ENCODE measurements around the gene SNRPD2.

SNRPD2 gene

DNA sequence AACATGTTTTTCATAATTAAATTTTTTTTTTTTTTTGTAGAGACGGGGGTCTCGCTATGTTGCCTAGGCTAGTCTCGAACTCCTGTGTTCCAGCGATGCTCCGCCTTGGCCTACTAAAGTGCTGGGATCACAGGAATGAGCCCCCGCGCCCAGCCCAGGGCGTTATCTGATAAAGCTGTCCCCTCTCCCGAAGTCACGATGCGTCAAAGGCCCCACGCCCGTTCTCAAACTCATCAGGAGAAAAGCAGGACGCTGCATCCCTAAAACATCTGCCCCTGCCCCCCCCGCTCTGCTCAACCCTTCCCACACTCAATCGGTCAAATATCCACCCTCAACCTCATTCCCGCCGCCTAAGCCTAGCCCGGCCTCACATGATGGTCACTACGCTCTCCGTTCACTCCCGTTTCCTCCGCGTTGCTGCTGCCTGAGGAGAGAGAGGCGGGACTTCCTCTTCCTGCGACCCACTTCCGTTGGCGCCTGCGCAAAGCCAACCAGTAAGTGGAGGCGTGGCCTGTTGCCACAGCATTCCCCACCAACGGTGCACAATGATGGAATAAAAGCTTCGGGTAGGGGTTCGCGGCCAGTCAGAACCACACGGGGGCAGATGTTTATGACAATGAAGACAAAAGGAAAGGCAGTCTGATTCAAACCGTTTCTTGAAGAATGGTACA lies at the start of gene SNRPD2:
Gene SNRPD2, minus strand, starts transcription at position 438 of the 671 bp plus-strand sequence. Its CDS starts 65 bp downstream, at position 373.
- Histone ChIP-seq H3F3A (ENCODE audit: low read depth) (no peaks in the 10 kb centered on the region), H2AFZ (ENCODE audit: low read length) (peak within 1 kb of the TSS; percentile 96), H4K20me1 (ENCODE audit: insufficient read depth, low read length, poor library complexity, severe bottlenecking) (peaks cover 10% of the 10 kb centered on the region), H3K27me3 (ENCODE audit: insufficient read depth, low read length, poor library complexity, severe bottlenecking) (no peaks in the 10 kb centered on the region), H3K4me1 (ENCODE audit: insufficient read depth, low read length, poor library complexity, severe bottlenecking) (peaks cover 13% of the 10 kb centered on the region), H3K4me2 (ENCODE audit: low read depth, low read length, poor library complexity, severe bottlenecking) (peak within 1 kb of the TSS; percentile 98), H3K36me3 (ENCODE audit: insufficient read depth, low read length) (peaks cover 17% of the 10 kb centered on the region; the same call in 1 of the 2 replicates), H3K4me3 (ENCODE audit: low read length, poor library complexity, severe bottlenecking) (peak within 1 kb of the TSS; percentile 98), H3K9ac (ENCODE audit: low read depth, low read length, poor library complexity, severe bottlenecking) (peak within 1 kb of the TSS; percentile 94), H3K9me3 (ENCODE audit: insufficient read depth, low read depth, low read length) (no peaks in the 10 kb centered on the region), H3K9me2 (replicated peaks; ENCODE audit: low read depth, low read length) (no peaks in the 10 kb centered on the region), H3K79me2 (ENCODE audit: insufficient read depth, low read length) (peaks cover 52% of the 10 kb centered on the region)
- TF ChIP-seq, protein P1, sequence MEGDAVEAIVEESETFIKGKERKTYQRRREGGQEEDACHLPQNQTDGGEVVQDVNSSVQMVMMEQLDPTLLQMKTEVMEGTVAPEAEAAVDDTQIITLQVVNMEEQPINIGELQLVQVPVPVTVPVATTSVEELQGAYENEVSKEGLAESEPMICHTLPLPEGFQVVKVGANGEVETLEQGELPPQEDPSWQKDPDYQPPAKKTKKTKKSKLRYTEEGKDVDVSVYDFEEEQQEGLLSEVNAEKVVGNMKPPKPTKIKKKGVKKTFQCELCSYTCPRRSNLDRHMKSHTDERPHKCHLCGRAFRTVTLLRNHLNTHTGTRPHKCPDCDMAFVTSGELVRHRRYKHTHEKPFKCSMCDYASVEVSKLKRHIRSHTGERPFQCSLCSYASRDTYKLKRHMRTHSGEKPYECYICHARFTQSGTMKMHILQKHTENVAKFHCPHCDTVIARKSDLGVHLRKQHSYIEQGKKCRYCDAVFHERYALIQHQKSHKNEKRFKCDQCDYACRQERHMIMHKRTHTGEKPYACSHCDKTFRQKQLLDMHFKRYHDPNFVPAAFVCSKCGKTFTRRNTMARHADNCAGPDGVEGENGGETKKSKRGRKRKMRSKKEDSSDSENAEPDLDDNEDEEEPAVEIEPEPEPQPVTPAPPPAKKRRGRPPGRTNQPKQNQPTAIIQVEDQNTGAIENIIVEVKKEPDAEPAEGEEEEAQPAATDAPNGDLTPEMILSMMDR (conservative IDR thresholded peaks at IDR 0.05; ENCODE audit: low read length): no peak
- TF ChIP-seq EZH2phosphoT487 (IDR thresholded peaks at IDR 0.05; ENCODE audit: borderline replicate concordance): no peak

DNA sequence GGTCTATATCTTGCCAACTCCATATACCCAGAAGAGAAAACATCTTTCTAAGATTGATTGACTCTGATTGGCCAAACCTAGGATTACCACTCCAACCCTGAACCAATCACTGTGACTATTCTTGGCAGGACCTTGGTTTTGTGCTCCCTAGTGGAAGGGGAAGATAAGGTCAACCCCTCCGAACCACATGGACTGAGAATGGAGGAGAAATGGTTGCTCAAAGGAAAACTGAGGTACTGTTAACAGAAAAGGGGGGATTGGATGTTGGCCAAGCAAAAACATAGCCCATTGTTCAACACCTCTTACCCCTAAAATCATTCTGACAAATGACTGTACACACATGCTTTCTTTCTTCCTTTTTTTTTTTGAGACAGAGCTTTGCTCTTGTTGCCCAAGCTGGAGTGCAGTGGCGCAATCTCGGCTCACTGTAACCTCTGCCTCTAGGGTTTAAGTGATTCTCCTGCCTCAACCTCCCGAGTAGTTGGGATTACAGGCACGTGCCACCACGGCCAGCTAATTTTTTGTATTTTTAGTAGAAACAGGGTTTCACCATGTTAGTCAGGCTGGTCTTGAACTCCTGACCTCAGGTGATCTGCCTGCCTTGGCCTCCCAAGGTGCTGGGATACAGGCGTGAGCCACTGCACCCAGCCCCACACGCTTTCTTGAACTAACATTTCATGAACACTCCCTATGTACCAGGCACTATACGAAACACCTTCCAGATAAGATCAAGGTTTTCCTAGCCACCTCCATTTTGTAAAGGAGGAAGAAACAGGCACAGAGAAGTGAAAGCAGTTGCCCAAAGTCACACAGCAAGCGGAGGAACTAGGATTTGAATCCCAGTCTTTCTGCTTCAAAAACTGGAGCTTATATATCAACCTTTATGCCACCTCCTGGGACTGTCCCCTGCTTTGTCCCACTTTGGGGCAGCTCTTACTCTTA lies 48.0 kb upstream of the SNRPD2 start:
- Histone ChIP-seq H3K9me3 (ENCODE audit: insufficient read depth, low read depth, low read length) (no peaks in the 10 kb centered on the region), H3F3A (ENCODE audit: low read depth) (no peaks in the 10 kb centered on the region), H3K36me3 (ENCODE audit: insufficient read depth, low read length) (no peaks in the 10 kb centered on the region), H3K9ac (ENCODE audit: low read depth, low read length, poor library complexity, severe bottlenecking) (no peak overlapping the region), H3K27me3 (ENCODE audit: insufficient read depth, low read length, poor library complexity, severe bottlenecking) (no peaks in the 10 kb centered on the region), H3K79me2 (ENCODE audit: insufficient read depth, low read length) (no peaks in the 10 kb centered on the region), H4K20me1 (ENCODE audit: insufficient read depth, low read length, poor library complexity, severe bottlenecking) (no peaks in the 10 kb centered on the region), H3K4me3 (ENCODE audit: low read length, poor library complexity, severe bottlenecking) (no peak overlapping the region), H3K4me2 (ENCODE audit: low read depth, low read length, poor library complexity, severe bottlenecking) (no peak overlapping the region), H2AFZ (ENCODE audit: low read length) (no peak overlapping the region), H3K9me2 (replicated peaks; ENCODE audit: low read depth, low read length) (no peaks in the 10 kb centered on the region), H3K4me1 (ENCODE audit: insufficient read depth, low read length, poor library complexity, severe bottlenecking) (no peaks in the 10 kb centered on the region)
- TF ChIP-seq, protein P1 (conservative IDR thresholded peaks at IDR 0.05; ENCODE audit: low read length): no peak
- TF ChIP-seq EZH2phosphoT487 (IDR thresholded peaks at IDR 0.05; ENCODE audit: borderline replicate concordance): no peak

DNA sequence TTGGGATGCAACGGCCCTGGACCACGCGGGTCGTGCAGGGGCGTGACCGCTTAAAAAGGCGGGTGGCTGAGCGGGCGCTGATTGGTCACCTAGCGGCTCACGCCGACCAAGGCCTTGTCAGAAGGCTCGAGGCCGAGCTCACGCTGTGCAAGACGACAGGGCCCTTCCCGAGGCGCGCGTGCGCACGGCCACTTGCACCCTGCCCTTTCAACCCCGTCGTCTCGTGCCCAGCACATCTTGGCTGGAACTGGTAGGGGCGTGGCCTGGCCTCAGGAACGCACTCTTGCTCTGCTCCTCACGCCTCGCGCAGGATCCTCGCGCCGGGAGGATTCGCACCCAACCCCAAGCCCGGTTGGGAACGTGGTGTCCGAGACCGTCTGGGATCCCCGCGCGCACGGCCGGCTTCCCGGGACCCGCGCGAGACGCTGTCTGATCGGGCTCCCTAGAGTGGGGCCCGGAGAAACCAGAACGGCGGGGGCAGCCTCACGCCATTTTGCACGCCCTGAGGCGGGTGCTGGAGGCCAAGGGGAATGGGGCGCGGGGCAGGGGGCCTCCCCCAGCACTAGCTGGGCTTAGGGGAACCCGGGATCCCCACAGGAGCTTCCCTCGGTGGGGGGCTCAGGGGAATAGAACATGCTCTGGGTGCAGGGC lies 41.5 kb upstream of the SNRPD2 start, which contains the start of gene MEIOSIN:
Gene MEIOSIN, plus strand, starts transcription at position 280 of the 651 bp plus-strand sequence. CDS start 1,938 bp downstream, outside the sequence.
- Histone ChIP-seq H3K79me2 (ENCODE audit: insufficient read depth, low read length) (peaks cover 24% of the 10 kb centered on the region), H2AFZ (ENCODE audit: low read length) (no peak within 1 kb of the TSS), H3F3A (ENCODE audit: low read depth) (no peaks in the 10 kb centered on the region), H3K9ac (ENCODE audit: low read depth, low read length, poor library complexity, severe bottlenecking) (no peak within 1 kb of the TSS), H4K20me1 (ENCODE audit: insufficient read depth, low read length, poor library complexity, severe bottlenecking) (peaks cover 9% of the 10 kb centered on the region), H3K4me1 (ENCODE audit: insufficient read depth, low read length, poor library complexity, severe bottlenecking) (peaks cover 13% of the 10 kb centered on the region), H3K4me3 (ENCODE audit: low read length, poor library complexity, severe bottlenecking) (no peak within 1 kb of the TSS), H3K36me3 (ENCODE audit: insufficient read depth, low read length) (no peaks in the 10 kb centered on the region), H3K27me3 (ENCODE audit: insufficient read depth, low read length, poor library complexity, severe bottlenecking) (no peaks in the 10 kb centered on the region), H3K9me2 (replicated peaks; ENCODE audit: low read depth, low read length) (no peaks in the 10 kb centered on the region), H3K9me3 (ENCODE audit: insufficient read depth, low read depth, low read length) (no peaks in the 10 kb centered on the region), H3K4me2 (ENCODE audit: low read depth, low read length, poor library complexity, severe bottlenecking) (no peak within 1 kb of the TSS)
- no peak for TF ChIP-seq EZH2phosphoT487 (IDR thresholded peaks at IDR 0.05; ENCODE audit: borderline replicate concordance)
- TF ChIP-seq, protein P1 (conservative IDR thresholded peaks at IDR 0.05; ENCODE audit: low read length): no peak

Data from Loucy (cell line).